Chondrocyte (in vitro differentiated cells): ENCODE data around the gene SCAMP5. TPM values are rescaled to one million over a fixed set of nuclear protein-coding genes. Genes with fewer than 3 reads are reported as not detected.
A peak's percentile ranks its signal among the peaks of the same experiment; 100 is the strongest.

ENCODE experiments used
- DNase-seq: peaks from one replicate; pipeline ENCODE4 v3.0.0; 2021; ENCODE audit warnings: mixed read lengths, low spot score
- H3K27ac Mint-ChIP-seq: one replicate; pipeline ENCODE4 v1.8.0; 2021; ENCODE audit warnings: mild to moderate bottlenecking, moderate library complexity, mixed read lengths; ENCODE audit not compliant: unreplicated experiment
- H3K27me3 Mint-ChIP-seq: 2 replicates; pipeline ENCODE4 v1.8.0; 2021; ENCODE audit warnings: low read depth, mixed read lengths
- H3K36me3 Mint-ChIP-seq: 2 replicates; pipeline ENCODE4 v1.8.0; 2021; ENCODE audit warnings: low read depth, mixed read lengths
- H3K4me1 Mint-ChIP-seq: 2 replicates; pipeline ENCODE4 v1.8.0; 2021; ENCODE audit warnings: low read depth, mild to moderate bottlenecking, mixed read lengths
- H3K4me3 Mint-ChIP-seq: one replicate; pipeline ENCODE4 v1.8.0; 2021; ENCODE audit warnings: mild to moderate bottlenecking, moderate library complexity, mixed read lengths; ENCODE audit not compliant: unreplicated experiment
- H3K9me3 Mint-ChIP-seq: 2 replicates; pipeline ENCODE4 v1.8.0; 2021; ENCODE audit warnings: low read depth, mixed read lengths
- total RNA-seq: library from RNA; stranded (reverse); gene quantifications from 3 replicates; pipeline ENCODE4 v1.2.1, GENCODE V29; 2021
- TF ChIP-seq, protein P1 (sequence below): fragments of 200-600 bp; sonication (generic); IDR thresholded peaks from 2 replicates; pipeline ENCODE4 v1.5.0; 2021; ENCODE audit warnings: antibody characterized with exemption, mild to moderate bottlenecking, moderate library complexity

The SCAMP5 gene
- total RNA-seq, 1 donor from 2014 or later, result 20.6 TPM

DNA sequence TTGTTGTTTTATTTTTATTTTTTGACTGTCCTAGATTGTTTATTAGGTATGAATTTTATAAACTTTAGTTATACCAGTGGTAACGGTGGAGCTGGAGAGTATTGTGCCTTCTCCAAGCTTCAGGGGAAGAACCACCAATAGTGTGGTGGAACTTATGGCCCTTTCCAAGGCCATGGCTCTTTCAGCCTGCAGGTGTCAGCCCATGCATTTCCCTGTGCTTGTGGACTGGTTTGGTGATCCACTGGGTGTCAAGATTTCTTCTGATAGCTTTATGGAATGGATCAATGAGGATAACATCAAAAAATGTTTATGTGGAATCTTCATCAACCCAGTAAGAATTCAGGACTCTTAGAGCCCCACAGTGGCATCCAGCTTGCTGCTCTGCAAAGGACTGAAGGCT, 19.2 kb upstream of the SCAMP5 start:
- Mint-ChIP-seq H3K36me3 (no peaks in the 10 kb centered on the region), H3K27me3 (peaks cover 6% of the 10 kb centered on the region), H3K27ac (no peak overlapping the region), H3K9me3 (no peaks in the 10 kb centered on the region), H3K4me3 (no peak overlapping the region), H3K4me1 (no peaks in the 10 kb centered on the region)
- TF ChIP-seq, protein P1, sequence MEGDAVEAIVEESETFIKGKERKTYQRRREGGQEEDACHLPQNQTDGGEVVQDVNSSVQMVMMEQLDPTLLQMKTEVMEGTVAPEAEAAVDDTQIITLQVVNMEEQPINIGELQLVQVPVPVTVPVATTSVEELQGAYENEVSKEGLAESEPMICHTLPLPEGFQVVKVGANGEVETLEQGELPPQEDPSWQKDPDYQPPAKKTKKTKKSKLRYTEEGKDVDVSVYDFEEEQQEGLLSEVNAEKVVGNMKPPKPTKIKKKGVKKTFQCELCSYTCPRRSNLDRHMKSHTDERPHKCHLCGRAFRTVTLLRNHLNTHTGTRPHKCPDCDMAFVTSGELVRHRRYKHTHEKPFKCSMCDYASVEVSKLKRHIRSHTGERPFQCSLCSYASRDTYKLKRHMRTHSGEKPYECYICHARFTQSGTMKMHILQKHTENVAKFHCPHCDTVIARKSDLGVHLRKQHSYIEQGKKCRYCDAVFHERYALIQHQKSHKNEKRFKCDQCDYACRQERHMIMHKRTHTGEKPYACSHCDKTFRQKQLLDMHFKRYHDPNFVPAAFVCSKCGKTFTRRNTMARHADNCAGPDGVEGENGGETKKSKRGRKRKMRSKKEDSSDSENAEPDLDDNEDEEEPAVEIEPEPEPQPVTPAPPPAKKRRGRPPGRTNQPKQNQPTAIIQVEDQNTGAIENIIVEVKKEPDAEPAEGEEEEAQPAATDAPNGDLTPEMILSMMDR, result peak; percentile 31
- no peak for DNase-seq

DNA sequence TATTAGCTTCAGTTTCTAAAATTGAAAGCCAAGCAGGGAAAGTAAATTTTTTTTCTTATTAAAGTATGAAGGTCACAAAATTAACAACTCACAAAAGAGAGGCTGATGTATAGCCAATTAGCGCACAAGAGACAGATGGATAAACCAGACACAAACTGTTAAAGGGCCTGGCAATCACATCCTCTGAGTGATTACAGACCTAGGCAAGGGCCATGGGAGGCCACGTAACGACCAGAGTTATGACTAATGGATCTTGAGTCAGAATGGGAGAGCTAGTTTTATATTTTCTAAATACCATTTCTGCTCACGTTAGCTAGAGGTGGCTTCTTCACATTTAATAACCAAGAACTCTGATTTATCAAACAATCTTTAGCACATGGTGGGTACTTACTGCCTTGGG, 17.8 kb upstream of the SCAMP5 start:
- Mint-ChIP-seq H3K36me3 (no peaks in the 10 kb centered on the region), H3K9me3 (no peaks in the 10 kb centered on the region), H3K4me3 (no peak overlapping the region), H3K27ac (no peak overlapping the region), H3K27me3 (peaks cover 6% of the 10 kb centered on the region), H3K4me1 (no peaks in the 10 kb centered on the region)
- TF ChIP-seq, protein P1, result no peak
- no peak for DNase-seq

DNA sequence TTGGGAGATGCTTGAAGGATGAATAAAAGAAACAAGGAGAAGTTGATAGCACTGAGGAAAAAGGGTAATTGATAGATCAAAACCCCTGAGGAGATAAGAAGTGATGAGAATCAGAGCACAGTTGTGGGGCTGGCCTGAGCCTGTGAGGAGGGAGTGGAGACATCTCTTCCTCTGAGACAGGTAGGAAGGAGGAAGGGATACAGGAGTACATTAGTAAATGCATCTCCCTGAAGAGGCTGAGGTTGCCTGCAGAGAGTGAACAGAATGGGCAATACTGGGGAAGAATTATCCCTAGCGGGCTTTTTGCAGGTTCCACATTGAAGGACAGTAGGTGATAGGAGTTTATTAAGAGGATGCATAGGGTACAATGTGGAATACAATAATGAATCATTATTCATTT, 17.3 kb upstream of the SCAMP5 start:
- H3K9me3 Mint-ChIP-seq, result no peaks in the 10 kb centered on the region

DNA sequence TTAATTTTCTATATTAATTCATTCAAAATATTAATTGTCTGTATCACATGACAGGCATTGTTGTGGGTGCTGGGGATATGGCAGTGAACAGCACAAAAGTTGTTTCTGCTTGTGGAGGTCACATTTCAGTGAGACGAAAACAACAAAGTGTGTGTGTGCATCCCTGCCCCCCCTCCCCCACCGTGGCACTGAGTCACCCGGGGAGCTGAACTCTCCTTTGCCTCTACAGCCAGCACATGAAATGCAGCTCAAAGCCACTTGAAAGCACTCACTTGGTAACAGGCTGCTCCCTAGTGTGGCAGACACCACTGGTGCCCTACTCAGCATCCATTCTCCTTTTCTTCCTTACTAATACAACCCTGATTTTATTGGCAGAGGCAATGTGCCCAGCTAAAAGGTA, 16.9 kb upstream of the SCAMP5 start:
- H3K4me1 Mint-ChIP-seq, result no peaks in the 10 kb centered on the region
- TF ChIP-seq, protein P1, result no peak
- DNase-seq, result no peak
- H3K27ac Mint-ChIP-seq, result no peak overlapping the region
- H3K9me3 Mint-ChIP-seq, result no peaks in the 10 kb centered on the region
- H3K4me3 Mint-ChIP-seq, result no peak overlapping the region
- peaks cover 6% of the 10 kb centered on the region for H3K27me3 Mint-ChIP-seq
- H3K36me3 Mint-ChIP-seq, result no peaks in the 10 kb centered on the region

More for the DNA sequence above, 17.3 kb upstream of the SCAMP5 start:
- H3K4me3 Mint-ChIP-seq, result no peak overlapping the region
- no peak overlapping the region for H3K27ac Mint-ChIP-seq
- no peak for DNase-seq
- peaks cover 6% of the 10 kb centered on the region for H3K27me3 Mint-ChIP-seq
- no peaks in the 10 kb centered on the region for H3K4me1 Mint-ChIP-seq
- TF ChIP-seq, protein P1, result no peak
- no peaks in the 10 kb centered on the region for H3K36me3 Mint-ChIP-seq

DNA sequence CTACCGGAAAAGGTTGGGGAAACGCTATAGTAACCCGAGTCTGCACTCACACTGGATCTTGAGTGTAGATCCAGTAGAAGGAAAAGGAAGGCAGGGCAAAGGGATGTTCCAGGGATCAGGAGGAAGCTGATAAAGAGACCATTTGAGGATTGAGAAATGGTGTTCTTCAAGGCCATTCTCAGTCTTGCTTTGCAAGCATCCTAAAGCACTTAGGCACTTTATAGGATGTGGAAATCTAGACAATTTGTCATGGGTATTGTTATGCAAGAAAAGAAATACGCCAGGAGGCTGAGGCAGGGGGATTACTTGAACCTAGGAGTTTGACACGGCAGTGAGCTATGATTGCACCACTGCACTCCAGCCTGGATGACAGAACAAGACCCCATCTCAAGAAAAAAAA, 13.2 kb upstream of the SCAMP5 start:
- Mint-ChIP-seq H3K4me1 (no peaks in the 10 kb centered on the region), H3K4me3 (no peak overlapping the region), H3K27ac (no peak overlapping the region), H3K36me3 (peaks cover 4% of the 10 kb centered on the region), H3K27me3 (peaks cover 27% of the 10 kb centered on the region), H3K9me3 (no peaks in the 10 kb centered on the region)
- TF ChIP-seq, protein P1, result no peak
- DNase-seq, result no peak
